OCI-M2 (cell line): ENCODE results near the gene HLA-DRB5.
"Not testable (repeated sequence)": the region's sequence is repeated elsewhere in the genome, so short reads cannot be mapped to it uniquely, and the experiment has no call there.

ENCODE experiments used
- DNase-seq: peaks from one replicate; lab custom pipeline; 2025; ENCODE audit not compliant: unreplicated experiment; lab: John Stamatoyannopoulos, UW

Gene HLA-DRB5

GRCh38 chr6:32529697-32530430 lies at the start of gene HLA-DRB5:
Gene HLA-DRB5, minus strand, starts transcription at chr6:32530287. Its CDS starts 63 bp downstream, at chr6:32530224.
- no peak for DNase-seq

GRCh38 chr6:32578962-32579361 lies 48.9 kb upstream of the HLA-DRB5 start:
- DNase-seq = no peak

GRCh38 chr6:32577493-32577892 lies 47.4 kb upstream of the HLA-DRB5 start:
- not testable (repeated sequence) for DNase-seq

- DNase-seq = no peak
These were observed 46.2 kb upstream of the HLA-DRB5 start for GRCh38 chr6:32576250-32576649.

- no peak for DNase-seq
These were observed 40.3 kb upstream of the HLA-DRB5 start for GRCh38 chr6:32570363-32570905.

- DNase-seq = no peak
These were observed 38.5 kb upstream of the HLA-DRB5 start for GRCh38 chr6:32568561-32568960.

GRCh38 chr6:32566957-32567356 lies 36.9 kb upstream of the HLA-DRB5 start:
- no peak for DNase-seq

- DNase-seq = no peak
These were observed 35.4 kb upstream of the HLA-DRB5 start for GRCh38 chr6:32565511-32565910.

GRCh38 chr6:32562940-32563339 lies 32.9 kb upstream of the HLA-DRB5 start:
- DNase-seq = no peak

- DNase-seq = no peak
These were observed 29.7 kb upstream of the HLA-DRB5 start for GRCh38 chr6:32559747-32560146.

- no peak for DNase-seq
These were observed 28.5 kb upstream of the HLA-DRB5 start for GRCh38 chr6:32558426-32559057.

GRCh38 chr6:32554116-32554965 lies 24.3 kb upstream of the HLA-DRB5 start:
- DNase-seq = no peak

GRCh38 chr6:32553037-32553742 lies 23.1 kb upstream of the HLA-DRB5 start:
- no peak for DNase-seq

- no peak for DNase-seq
These were observed 21.3 kb upstream of the HLA-DRB5 start for GRCh38 chr6:32551410-32551809.

GRCh38 chr6:32539839-32540238 lies 9.8 kb upstream of the HLA-DRB5 start:
- DNase-seq = no peak

- not testable (repeated sequence) for DNase-seq
These were observed 325 bp upstream of the HLA-DRB5 start for GRCh38 chr6:32530431-32530793.

GRCh38 chr6:32522302-32523047 lies 7.6 kb downstream of the HLA-DRB5 start:
- no peak for DNase-seq

GRCh38 chr6:32519910-32520258 lies 10.2 kb downstream of the HLA-DRB5 start:
- no peak for DNase-seq

- DNase-seq = no peak
These were observed 10.8 kb downstream of the HLA-DRB5 start for GRCh38 chr6:32519118-32519909.
